Measurements from ENCODE around the gene PNMA6E. TPM values are rescaled to one million over a fixed set of nuclear protein-coding genes. Genes with fewer than 3 reads are reported as not detected.

Gene PNMA6E
- polyA plus RNA-seq, 2 of the 4 experiments (the other 2 are of a cell fraction): not detected

DNA sequence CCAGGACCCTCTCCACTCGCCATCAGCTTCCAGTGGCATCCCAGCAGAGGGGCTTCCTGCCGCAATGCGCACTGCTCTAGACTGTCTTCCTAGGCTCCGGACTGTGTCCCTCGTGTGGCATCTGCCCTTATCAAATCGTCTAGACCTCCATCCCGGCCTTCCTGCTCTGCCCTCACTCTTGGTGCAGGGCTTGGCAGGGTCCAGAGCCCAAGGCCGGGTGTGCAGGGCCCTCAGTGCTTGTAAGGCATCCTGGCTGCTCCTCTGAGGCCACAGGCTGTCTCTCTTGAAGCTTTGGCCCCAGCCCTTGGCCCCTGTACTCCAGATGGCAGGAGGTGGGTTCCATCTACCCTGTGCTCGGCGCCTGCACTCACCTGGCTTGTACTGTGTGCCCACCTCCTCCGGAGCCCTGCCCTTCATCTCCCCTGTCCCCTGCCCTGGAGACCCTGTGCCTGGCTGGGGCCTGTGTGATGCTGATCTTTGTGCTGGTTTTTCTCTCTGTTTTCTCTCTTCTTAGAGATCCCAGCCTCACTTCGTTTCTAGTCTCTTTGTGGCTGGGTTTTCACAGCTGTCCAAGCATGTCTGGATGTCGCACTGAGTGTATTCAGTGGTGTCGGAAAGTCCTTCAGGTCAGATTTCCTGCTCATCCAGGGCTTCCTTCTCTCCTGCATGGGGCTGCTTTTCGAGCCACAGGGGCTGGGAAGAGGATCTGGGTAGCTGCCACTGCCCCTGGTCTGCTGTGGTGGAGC lies 48.4 kb upstream of the PNMA6E start:
- CTCF ChIA-PET: interaction anchor here (1.2 kb wide), 1 partner anchor 20 kb away, joined by 3 read pairs; no protein-coding TSS in a partner anchor
- no peak for DNase-seq (ENCODE audit: low read depth in 1 of 2, low spot score in 1 of 2)
- Histone ChIP-seq H3K4me2 (no peak overlapping the region), H3K4me3 (no peak overlapping the region), H3K9me3 (no peaks in the 10 kb centered on the region), H3K4me1 (no peaks in the 10 kb centered on the region), H3K27ac (no peak overlapping the region)
- 87% methylated on average over 13 of the region's 15 CpGs for WGBS (ENCODE audit: missing lambda C conversion rate)
- TF ChIP-seq, protein P1, sequence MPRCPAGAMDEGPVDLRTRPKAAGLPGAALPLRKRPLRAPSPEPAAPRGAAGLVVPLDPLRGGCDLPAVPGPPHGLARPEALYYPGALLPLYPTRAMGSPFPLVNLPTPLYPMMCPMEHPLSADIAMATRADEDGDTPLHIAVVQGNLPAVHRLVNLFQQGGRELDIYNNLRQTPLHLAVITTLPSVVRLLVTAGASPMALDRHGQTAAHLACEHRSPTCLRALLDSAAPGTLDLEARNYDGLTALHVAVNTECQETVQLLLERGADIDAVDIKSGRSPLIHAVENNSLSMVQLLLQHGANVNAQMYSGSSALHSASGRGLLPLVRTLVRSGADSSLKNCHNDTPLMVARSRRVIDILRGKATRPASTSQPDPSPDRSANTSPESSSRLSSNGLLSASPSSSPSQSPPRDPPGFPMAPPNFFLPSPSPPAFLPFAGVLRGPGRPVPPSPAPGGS (IDR thresholded peaks at IDR 0.05): no peak
- TF ChIP-seq MYC (IDR thresholded peaks at IDR 0.05; ENCODE audit: borderline replicate concordance, low read length): no peak
- no peak for ATAC-seq
- POLR2A ChIA-PET: no interaction called here
- FAIRE-seq: no peak

DNA sequence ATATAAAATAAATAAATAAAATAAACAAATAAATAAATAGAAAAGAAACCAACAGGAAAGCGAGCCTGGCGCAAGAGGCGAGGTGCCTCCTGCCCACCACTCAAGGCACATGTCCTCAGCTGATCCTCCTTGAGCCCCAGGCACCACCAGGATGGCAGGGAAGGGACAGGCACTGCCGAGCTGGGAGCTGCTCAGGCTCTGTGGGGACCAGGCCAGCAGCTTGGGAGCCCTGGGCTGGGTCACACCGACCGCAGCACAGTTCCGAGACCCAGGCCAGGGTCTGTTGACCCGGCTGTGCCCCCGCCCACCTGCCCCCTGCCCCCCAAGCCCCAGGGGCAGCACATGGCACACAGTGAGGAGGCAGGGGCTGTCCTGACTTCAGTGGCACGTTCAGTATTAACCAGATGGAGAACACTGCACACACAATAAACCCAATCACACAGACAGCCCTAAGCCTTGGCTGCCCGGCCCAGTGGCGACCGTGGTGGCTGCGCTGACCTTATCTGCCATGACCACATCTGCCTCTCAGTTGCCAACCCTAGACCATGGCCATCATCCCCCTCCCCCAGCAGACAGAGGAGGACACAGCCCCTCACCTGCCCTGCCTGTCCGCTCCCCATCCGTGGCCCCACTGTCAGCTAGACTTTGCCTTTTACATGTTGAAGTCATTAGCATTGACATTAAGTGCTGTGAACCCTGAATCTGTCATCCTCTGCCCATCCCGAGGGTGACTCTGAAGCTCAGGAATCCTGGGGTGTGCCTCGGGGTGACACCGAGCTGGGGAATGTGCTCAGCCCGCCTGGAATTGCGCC lies 47.6 kb upstream of the PNMA6E start:
- CTCF ChIA-PET: interaction anchor here (1.2 to 2.7 kb wide), 2 partner anchors 12 to 20 kb away, joined by 3 to 13 read pairs; no protein-coding TSS in a partner anchor
- Histone ChIP-seq H3K4me3 (no peak overlapping the region), H3K27ac (no peak overlapping the region), H3K9me3 (no peaks in the 10 kb centered on the region), H3K4me1 (no peaks in the 10 kb centered on the region), H3K4me2 (no peak overlapping the region)
- DNase-seq (ENCODE audit: low read depth in 1 of 2, low spot score in 1 of 2) (no peak), ATAC-seq (no peak), FAIRE-seq (no peak)
- TF ChIP-seq BHLHE40 (IDR thresholded peaks at IDR 0.05; ENCODE audit: low read depth, low read length): no peak
- 98% methylated on average over 15 of the region's 21 CpGs for WGBS (ENCODE audit: missing lambda C conversion rate)
- POLR2A ChIA-PET: no interaction called here

DNA sequence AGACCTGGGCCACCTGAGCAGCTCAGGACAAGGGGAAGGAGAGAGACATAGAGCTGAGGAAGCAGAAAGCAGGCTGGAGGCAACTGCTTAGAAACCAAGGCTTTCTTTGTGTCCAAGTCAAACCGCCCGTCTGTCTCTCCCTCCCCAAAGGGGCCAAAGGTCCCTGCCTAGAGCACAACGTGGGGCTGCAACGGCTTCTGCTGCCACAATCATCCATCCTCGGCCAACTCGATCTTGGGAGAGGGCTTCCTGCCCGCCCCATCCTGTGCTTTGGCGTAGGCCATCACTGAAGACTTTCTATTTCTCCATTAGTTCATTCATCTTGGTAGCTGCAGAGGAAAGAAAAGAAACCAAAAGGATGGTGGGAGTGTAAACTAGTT lies 46.4 kb upstream of the PNMA6E start:
- no peak for DNase-seq (ENCODE audit: low read depth in 1 of 2, low spot score in 1 of 2)
- Histone ChIP-seq H3K4me3 (no peak overlapping the region), H3K27ac (no peak overlapping the region), H3K9me3 (no peaks in the 10 kb centered on the region), H3K4me2 (no peak overlapping the region), H3K4me1 (no peaks in the 10 kb centered on the region)
- POLR2A ChIA-PET: no interaction called here
- no peak for FAIRE-seq
- CTCF ChIA-PET: interaction anchor here (2.7 kb wide), 1 partner anchor 13 kb away, joined by 13 read pairs; no protein-coding TSS in a partner anchor
- no peak for ATAC-seq
- WGBS (ENCODE audit: missing lambda C conversion rate): 80% methylated on average over 7 of the region's 8 CpGs
- TF ChIP-seq, protein P2, sequence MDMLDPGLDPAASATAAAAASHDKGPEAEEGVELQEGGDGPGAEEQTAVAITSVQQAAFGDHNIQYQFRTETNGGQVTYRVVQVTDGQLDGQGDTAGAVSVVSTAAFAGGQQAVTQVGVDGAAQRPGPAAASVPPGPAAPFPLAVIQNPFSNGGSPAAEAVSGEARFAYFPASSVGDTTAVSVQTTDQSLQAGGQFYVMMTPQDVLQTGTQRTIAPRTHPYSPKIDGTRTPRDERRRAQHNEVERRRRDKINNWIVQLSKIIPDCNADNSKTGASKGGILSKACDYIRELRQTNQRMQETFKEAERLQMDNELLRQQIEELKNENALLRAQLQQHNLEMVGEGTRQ (IDR thresholded peaks at IDR 0.05): no peak
- TF ChIP-seq TP53 (CRISPR knock-in tag; IDR thresholded peaks at IDR 0.05): no peak
- TF ChIP-seq, protein P3, sequence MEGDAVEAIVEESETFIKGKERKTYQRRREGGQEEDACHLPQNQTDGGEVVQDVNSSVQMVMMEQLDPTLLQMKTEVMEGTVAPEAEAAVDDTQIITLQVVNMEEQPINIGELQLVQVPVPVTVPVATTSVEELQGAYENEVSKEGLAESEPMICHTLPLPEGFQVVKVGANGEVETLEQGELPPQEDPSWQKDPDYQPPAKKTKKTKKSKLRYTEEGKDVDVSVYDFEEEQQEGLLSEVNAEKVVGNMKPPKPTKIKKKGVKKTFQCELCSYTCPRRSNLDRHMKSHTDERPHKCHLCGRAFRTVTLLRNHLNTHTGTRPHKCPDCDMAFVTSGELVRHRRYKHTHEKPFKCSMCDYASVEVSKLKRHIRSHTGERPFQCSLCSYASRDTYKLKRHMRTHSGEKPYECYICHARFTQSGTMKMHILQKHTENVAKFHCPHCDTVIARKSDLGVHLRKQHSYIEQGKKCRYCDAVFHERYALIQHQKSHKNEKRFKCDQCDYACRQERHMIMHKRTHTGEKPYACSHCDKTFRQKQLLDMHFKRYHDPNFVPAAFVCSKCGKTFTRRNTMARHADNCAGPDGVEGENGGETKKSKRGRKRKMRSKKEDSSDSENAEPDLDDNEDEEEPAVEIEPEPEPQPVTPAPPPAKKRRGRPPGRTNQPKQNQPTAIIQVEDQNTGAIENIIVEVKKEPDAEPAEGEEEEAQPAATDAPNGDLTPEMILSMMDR (IDR thresholded peaks at IDR 0.05): no peak
- TF ChIP-seq, protein P4, sequence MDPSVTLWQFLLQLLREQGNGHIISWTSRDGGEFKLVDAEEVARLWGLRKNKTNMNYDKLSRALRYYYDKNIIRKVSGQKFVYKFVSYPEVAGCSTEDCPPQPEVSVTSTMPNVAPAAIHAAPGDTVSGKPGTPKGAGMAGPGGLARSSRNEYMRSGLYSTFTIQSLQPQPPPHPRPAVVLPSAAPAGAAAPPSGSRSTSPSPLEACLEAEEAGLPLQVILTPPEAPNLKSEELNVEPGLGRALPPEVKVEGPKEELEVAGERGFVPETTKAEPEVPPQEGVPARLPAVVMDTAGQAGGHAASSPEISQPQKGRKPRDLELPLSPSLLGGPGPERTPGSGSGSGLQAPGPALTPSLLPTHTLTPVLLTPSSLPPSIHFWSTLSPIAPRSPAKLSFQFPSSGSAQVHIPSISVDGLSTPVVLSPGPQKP (IDR thresholded peaks at IDR 0.05; ENCODE audit: low read depth, low read length): no peak
- TF ChIP-seq NFE2L2 (conservative IDR thresholded peaks at IDR 0.05; ENCODE audit: low read length): no peak
- TF ChIP-seq, protein P5, sequence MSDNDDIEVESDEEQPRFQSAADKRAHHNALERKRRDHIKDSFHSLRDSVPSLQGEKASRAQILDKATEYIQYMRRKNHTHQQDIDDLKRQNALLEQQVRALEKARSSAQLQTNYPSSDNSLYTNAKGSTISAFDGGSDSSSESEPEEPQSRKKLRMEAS (IDR thresholded peaks at IDR 0.05): no peak
- no peak for TF ChIP-seq HOXA7 (CRISPR knock-in tag; IDR thresholded peaks at IDR 0.05)
- TF ChIP-seq, protein P6, sequence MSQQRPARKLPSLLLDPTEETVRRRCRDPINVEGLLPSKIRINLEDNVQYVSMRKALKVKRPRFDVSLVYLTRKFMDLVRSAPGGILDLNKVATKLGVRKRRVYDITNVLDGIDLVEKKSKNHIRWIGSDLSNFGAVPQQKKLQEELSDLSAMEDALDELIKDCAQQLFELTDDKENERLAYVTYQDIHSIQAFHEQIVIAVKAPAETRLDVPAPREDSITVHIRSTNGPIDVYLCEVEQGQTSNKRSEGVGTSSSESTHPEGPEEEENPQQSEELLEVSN (IDR thresholded peaks at IDR 0.05; ENCODE audit: borderline replicate concordance, low read depth): no peak
- no peak for TF ChIP-seq KDM5A (IDR thresholded peaks at IDR 0.05)
- TF ChIP-seq RARB (CRISPR knock-in tag; IDR thresholded peaks at IDR 0.05): no peak
- TF ChIP-seq HEYL (CRISPR knock-in tag; IDR thresholded peaks at IDR 0.05): no peak
- TF ChIP-seq NR3C1 (IDR thresholded peaks at IDR 0.05): no peak
- TF ChIP-seq, protein P7, sequence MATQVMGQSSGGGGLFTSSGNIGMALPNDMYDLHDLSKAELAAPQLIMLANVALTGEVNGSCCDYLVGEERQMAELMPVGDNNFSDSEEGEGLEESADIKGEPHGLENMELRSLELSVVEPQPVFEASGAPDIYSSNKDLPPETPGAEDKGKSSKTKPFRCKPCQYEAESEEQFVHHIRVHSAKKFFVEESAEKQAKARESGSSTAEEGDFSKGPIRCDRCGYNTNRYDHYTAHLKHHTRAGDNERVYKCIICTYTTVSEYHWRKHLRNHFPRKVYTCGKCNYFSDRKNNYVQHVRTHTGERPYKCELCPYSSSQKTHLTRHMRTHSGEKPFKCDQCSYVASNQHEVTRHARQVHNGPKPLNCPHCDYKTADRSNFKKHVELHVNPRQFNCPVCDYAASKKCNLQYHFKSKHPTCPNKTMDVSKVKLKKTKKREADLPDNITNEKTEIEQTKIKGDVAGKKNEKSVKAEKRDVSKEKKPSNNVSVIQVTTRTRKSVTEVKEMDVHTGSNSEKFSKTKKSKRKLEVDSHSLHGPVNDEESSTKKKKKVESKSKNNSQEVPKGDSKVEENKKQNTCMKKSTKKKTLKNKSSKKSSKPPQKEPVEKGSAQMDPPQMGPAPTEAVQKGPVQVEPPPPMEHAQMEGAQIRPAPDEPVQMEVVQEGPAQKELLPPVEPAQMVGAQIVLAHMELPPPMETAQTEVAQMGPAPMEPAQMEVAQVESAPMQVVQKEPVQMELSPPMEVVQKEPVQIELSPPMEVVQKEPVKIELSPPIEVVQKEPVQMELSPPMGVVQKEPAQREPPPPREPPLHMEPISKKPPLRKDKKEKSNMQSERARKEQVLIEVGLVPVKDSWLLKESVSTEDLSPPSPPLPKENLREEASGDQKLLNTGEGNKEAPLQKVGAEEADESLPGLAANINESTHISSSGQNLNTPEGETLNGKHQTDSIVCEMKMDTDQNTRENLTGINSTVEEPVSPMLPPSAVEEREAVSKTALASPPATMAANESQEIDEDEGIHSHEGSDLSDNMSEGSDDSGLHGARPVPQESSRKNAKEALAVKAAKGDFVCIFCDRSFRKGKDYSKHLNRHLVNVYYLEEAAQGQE (IDR thresholded peaks at IDR 0.05): no peak
- TF ChIP-seq MAFK (IDR thresholded peaks at IDR 0.05; ENCODE audit: partially characterized antibody): no peak
- TF ChIP-seq, protein P8, sequence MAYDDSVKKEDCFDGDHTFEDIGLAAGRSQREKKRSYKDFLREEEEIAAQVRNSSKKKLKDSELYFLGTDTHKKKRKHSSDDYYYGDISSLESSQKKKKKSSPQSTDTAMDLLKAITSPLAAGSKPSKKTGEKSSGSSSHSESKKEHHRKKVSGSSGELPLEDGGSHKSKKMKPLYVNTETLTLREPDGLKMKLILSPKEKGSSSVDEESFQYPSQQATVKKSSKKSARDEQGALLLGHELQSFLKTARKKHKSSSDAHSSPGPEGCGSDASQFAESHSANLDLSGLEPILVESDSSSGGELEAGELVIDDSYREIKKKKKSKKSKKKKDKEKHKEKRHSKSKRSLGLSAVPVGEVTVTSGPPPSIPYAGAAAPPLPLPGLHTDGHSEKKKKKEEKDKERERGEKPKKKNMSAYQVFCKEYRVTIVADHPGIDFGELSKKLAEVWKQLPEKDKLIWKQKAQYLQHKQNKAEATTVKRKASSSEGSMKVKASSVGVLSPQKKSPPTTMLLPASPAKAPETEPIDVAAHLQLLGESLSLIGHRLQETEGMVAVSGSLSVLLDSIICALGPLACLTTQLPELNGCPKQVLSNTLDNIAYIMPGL (CRISPR knock-in tag; IDR thresholded peaks at IDR 0.05; ENCODE audit: borderline replicate concordance): no peak
- TF ChIP-seq RFX5 (IDR thresholded peaks at IDR 0.05): no peak
